HepG2 (cell line): ENCODE data around the gene EMILIN1. TPM values are rescaled to one million over a fixed set of nuclear protein-coding genes. Genes with fewer than 3 reads are reported as not detected.
A peak's percentile ranks its signal among the peaks of the same experiment; 100 is the strongest.

ENCODE experiments used
- EHMT2 ChIP-seq: fragments of 200-600 bp; sonication (generic); IDR thresholded peaks from 2 replicates; pipeline ENCODE4 v1.7.0; 2017; ENCODE audit warnings: antibody characterized with exemption, low read depth, low read length, borderline replicate concordance
- FIP1L1 ChIP-seq: fragments of 200-400 bp; formaldehyde crosslinking; IDR thresholded peaks from 2 replicates; pipeline ENCODE4 v1.6.1; 2018; ENCODE audit warnings: low read depth, mild to moderate bottlenecking, low read length, moderate library complexity, borderline replicate concordance; ENCODE audit not compliant: insufficient read depth
- GLI4 ChIP-seq: sonication (generic); formaldehyde crosslinking; IDR thresholded peaks from 2 replicates; pipeline ENCODE4 v1.5.1; 2020; ENCODE audit warnings: missing genetic modification reagents, mild to moderate bottlenecking, moderate library complexity, borderline replicate concordance
- HMG20A ChIP-seq: IDR thresholded peaks from 2 replicates; pipeline ENCODE4 v1.6.1; 2016; ENCODE audit warnings: borderline replicate concordance
- NFYB ChIP-seq: sonication (generic); formaldehyde crosslinking; IDR thresholded peaks from 2 replicates; pipeline ENCODE4 v1.4.0; 2020; ENCODE audit warnings: missing genetic modification reagents
- POLR2AphosphoS5 ChIP-seq: IDR thresholded peaks from 2 replicates; pipeline ENCODE4 v1.6.1; 2012; ENCODE audit warnings: low read depth, low read length
- RARG ChIP-seq: sonication (generic); formaldehyde crosslinking; IDR thresholded peaks from 2 replicates; pipeline ENCODE4 v1.4.0; 2020; ENCODE audit warnings: low read depth, mild to moderate bottlenecking, missing genetic modification reagents
- TAF15 ChIP-seq: fragments of 200-400 bp; formaldehyde crosslinking; IDR thresholded peaks from one replicate; pipeline ENCODE4 v1.6.1; 2018; ENCODE audit warnings: mild to moderate bottlenecking, low read depth, low read length; ENCODE audit not compliant: poor library complexity, severe bottlenecking
- TCF7L2 ChIP-seq: IDR thresholded peaks from 2 replicates; pipeline ENCODE4 v1.6.1; 2011; ENCODE audit warnings: mild to moderate bottlenecking, low read depth, low read length, moderate library complexity
- U2AF2 ChIP-seq: fragments of 200-400 bp; formaldehyde crosslinking; IDR thresholded peaks from 2 replicates; pipeline ENCODE4 v1.6.1; 2017; ENCODE audit warnings: low read depth, mild to moderate bottlenecking, low read length
- ZNF12 ChIP-seq: sonication (generic); formaldehyde crosslinking; IDR thresholded peaks from 2 replicates; pipeline ENCODE4 v1.5.0; 2020; ENCODE audit warnings: missing genetic modification reagents
- ZNF432 ChIP-seq: sonication (generic); formaldehyde crosslinking; IDR thresholded peaks from 2 replicates; pipeline ENCODE4 v1.5.0; 2020; ENCODE audit warnings: missing genetic modification reagents, mild to moderate bottlenecking, borderline replicate concordance
- ZSCAN25 ChIP-seq: sonication (generic); formaldehyde crosslinking; IDR thresholded peaks from 2 replicates; pipeline ENCODE4 v1.8.0; 2022; ENCODE audit warnings: mild to moderate bottlenecking, missing genetic modification reagents
- polyA plus RNA-seq, 8 experiments: library from polyadenylated mRNA; depleted of rRNA in 3 of 8; stranded (reverse) in 7 of 8; unstranded in 1 of 8; fragments of >200 nt; fragmentation: Illumina TruSeq in 4 of 8; extraction: Trizol in 4 of 8; gene quantifications; 2 replicates each; pipeline versions ENCODE4 v1.2.1 to v1.2.3, GENCODE V29; 2011 to 2016; ENCODE audit warnings: low read depth in 4 of 8, missing spikeins in 1 of 8, mixed read lengths in 1 of 8; ENCODE audit not compliant: insufficient read depth in 1 of 8
- total RNA-seq, 5 experiments: library from RNA; depleted of rRNA; stranded (reverse); fragments of >200 nt; fragmentation: Illumina TruSeq; extraction: Trizol; gene quantifications; 2 replicates each; pipeline ENCODE4 v1.2.3, GENCODE V29; 2016; ENCODE audit warnings: low read depth in 1 of 5
- TF ChIP-seq, protein P1 (sequence below): sonication (generic); formaldehyde crosslinking; IDR thresholded peaks from 2 replicates; pipeline ENCODE4 v1.8.0; 2022; ENCODE audit warnings: missing genetic modification reagents, low read depth, mild to moderate bottlenecking, borderline replicate concordance
- TF ChIP-seq, protein P2 (sequence below): sonication (generic); formaldehyde crosslinking; IDR thresholded peaks from 2 replicates; pipeline ENCODE4 v1.8.1; 2022; ENCODE audit warnings: mild to moderate bottlenecking, missing genetic modification reagents
- TF ChIP-seq, protein P3 (sequence below): sonication (generic); formaldehyde crosslinking; IDR thresholded peaks from one replicate; pipeline ENCODE4 v1.5.1; 2020; ENCODE audit warnings: mild to moderate bottlenecking, missing genetic modification reagents; ENCODE audit errors: not compliant biosample characterization
- TF ChIP-seq, protein P4 (sequence below): sonication (generic); formaldehyde crosslinking; IDR thresholded peaks from 2 replicates; pipeline ENCODE4 v1.9.0; 2021; ENCODE audit warnings: missing genetic modification reagents, borderline replicate concordance

Gene EMILIN1
- total and polyA plus RNA-seq, 2 of the 13 experiments (the other 11 are each of a cell fraction or from before 2014, with no cell fraction given) = 8.1 to 9.7 TPM

DNA sequence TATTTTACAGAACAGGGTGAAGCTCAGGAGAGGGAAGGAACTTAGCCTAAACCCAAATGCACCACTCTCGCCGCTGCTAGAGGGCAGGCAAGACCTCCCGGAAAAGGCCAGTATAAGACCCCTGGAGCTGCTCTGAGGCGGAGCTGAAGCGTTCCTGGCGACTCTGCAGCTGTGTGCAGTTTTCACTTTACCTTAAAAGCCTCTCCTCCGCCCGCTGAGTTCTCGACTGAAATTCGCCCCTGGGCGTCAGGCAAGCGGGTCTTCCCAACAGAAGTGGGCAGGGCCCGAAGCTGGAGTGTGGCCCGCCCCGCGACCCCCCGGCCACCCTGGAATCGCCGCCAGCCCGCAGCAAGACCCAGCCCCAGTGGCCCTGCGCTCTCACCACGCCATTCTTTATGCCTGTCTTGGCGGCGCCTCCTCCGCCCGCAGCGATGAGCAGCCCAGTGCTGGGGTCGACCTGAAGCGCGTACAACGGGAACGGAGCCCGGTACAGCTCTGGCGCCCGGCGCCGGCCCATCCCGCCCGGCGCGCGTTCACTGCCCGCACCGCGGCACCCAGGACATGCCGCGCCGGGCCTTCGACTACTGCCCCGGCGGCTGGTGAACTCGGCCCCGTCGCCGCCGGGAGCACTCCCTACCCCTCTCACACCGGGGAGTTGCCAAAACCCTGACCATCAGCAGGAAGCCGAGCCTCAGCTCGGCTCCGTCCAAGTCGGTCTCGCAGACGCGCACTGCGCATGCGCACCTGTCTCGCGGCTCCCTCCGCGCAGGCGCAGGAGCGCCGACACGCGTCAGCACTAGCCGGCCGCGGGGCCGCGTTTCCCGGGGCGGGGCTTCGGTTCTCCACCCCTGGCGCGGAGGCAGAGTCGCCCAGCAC lies 55.7 kb downstream of the EMILIN1 start, which contains the start of gene PREB (continued):
- TF ChIP-seq, protein P1, sequence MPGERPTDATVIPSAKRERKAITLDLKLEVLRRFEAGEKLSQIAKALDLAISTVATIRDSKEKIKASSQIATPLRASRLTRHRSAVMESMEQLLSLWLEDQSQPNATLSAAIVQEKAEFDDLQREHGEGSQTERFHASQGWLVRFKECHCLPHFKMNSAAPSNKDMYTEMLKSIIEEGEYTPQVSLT (CRISPR knock-in tag) = no peak
- TF ChIP-seq, protein P2, sequence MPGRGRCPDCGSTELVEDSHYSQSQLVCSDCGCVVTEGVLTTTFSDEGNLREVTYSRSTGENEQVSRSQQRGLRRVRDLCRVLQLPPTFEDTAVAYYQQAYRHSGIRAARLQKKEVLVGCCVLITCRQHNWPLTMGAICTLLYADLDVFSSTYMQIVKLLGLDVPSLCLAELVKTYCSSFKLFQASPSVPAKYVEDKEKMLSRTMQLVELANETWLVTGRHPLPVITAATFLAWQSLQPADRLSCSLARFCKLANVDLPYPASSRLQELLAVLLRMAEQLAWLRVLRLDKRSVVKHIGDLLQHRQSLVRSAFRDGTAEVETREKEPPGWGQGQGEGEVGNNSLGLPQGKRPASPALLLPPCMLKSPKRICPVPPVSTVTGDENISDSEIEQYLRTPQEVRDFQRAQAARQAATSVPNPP (CRISPR knock-in tag) = peak; percentile 71; the same call in 1 of the 2 replicates
- TF ChIP-seq NFYB (peak; percentile 35; the same call in 1 of the 2 replicates), TCF7L2 (no peak), U2AF2 (no peak), ZNF12 (CRISPR knock-in tag) (no peak; the same call in 1 of the 2 replicates), RARG (CRISPR knock-in tag) (0 out of 2 replicates have a peak, but pooled peaks have one; percentile 76), TAF15 (no peak), GLI4 (CRISPR knock-in tag) (peak; percentile 44; the same call in 1 of the 2 replicates), ZSCAN25 (CRISPR knock-in tag) (peak; percentile 23; the same call in 1 of the 2 replicates), EHMT2 (no peak), HMG20A (CRISPR knock-in tag) (no peak), ZNF432 (CRISPR knock-in tag) (no peak), POLR2AphosphoS5 (peak; percentile 97), FIP1L1 (peak; percentile 78; the same call in 1 of the 2 replicates)
- TF ChIP-seq, protein P3, sequence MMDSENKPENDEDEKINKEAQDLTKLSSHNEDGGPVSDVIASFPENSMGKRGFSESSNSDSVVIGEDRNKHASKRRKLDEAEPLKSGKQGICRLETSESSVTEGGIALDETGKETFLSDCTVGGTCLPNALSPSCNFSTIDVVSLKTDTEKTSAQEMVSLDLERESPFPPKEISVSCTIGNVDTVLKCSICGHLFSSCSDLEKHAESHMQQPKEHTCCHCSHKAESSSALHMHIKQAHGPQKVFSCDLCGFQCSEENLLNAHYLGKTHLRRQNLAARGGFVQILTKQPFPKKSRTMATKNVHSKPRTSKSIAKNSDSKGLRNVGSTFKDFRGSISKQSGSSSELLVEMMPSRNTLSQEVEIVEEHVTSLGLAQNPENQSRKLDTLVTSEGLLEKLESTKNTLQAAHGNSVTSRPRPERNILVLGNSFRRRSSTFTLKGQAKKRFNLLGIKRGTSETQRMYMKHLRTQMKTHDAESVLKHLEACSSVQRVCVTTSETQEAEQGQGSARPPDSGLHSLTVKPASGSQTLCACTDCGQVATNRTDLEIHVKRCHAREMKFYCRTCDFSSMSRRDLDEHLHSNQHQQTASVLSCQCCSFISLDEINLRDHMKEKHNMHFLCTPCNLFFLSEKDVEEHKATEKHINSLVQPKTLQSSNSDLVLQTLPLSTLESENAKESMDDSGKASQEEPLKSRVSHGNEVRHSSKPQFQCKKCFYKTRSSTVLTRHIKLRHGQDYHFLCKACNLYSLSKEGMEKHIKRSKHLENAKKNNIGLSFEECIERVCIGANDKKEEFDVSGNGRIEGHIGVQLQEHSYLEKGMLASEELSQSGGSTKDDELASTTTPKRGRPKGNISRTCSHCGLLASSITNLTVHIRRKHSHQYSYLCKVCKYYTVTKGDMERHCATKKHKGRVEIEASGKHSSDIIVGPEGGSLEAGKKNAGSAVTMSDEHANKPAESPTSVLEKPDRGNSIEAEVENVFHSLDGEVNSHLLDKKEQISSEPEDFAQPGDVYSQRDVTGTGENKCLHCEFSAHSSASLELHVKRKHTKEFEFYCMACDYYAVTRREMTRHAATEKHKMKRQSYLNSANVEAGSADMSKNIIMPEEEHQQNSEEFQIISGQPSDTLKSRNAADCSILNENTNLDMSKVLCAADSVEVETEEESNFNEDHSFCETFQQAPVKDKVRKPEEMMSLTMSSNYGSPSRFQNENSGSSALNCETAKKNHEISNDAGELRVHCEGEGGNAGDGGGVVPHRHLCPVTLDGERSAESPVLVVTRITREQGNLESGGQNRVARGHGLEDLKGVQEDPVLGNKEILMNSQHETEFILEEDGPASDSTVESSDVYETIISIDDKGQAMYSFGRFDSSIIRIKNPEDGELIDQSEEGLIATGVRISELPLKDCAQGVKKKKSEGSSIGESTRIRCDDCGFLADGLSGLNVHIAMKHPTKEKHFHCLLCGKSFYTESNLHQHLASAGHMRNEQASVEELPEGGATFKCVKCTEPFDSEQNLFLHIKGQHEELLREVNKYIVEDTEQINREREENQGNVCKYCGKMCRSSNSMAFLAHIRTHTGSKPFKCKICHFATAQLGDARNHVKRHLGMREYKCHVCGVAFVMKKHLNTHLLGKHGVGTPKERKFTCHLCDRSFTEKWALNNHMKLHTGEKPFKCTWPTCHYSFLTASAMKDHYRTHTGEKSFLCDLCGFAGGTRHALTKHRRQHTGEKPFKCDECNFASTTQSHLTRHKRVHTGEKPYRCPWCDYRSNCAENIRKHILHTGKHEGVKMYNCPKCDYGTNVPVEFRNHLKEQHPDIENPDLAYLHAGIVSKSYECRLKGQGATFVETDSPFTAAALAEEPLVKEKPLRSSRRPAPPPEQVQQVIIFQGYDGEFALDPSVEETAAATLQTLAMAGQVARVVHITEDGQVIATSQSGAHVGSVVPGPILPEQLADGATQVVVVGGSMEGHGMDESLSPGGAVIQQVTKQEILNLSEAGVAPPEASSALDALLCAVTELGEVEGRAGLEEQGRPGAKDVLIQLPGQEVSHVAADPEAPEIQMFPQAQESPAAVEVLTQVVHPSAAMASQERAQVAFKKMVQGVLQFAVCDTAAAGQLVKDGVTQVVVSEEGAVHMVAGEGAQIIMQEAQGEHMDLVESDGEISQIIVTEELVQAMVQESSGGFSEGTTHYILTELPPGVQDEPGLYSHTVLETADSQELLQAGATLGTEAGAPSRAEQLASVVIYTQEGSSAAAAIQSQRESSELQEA = peak; percentile 58
- TF ChIP-seq, protein P4, sequence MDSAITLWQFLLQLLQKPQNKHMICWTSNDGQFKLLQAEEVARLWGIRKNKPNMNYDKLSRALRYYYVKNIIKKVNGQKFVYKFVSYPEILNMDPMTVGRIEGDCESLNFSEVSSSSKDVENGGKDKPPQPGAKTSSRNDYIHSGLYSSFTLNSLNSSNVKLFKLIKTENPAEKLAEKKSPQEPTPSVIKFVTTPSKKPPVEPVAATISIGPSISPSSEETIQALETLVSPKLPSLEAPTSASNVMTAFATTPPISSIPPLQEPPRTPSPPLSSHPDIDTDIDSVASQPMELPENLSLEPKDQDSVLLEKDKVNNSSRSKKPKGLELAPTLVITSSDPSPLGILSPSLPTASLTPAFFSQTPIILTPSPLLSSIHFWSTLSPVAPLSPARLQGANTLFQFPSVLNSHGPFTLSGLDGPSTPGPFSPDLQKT (CRISPR knock-in tag) = no peak
